DND-41 (cell line): Measurements from ENCODE around the gene ADARB2.

Experiments used
- ATAC-seq: fragments of 200-7000 bp; cut with Tn5 transposase; 3 replicates; pipeline ENCODE4 v1.9.1; 2021; ENCODE audit warnings: low read depth; ENCODE audit not compliant: insufficient read depth
- DNase-seq: peaks from one replicate; pipeline ENCODE4 v3.0.0-alpha.2; 2020
- H2AFZ ChIP-seq: 2 replicates; pipeline ENCODE4 v1.6.0; 2012; ENCODE audit warnings: low read depth, low read length
- H3K27ac ChIP-seq: 2 replicates; pipeline ENCODE4 v1.5.1; 2012; ENCODE audit warnings: low read length, inconsistent platforms
- H3K27me3 ChIP-seq: fragments of 200-600 bp; sonication (generic); 2 replicates; pipeline ENCODE4 v1.6.0; 2012; ENCODE audit warnings: low read length, mild to moderate bottlenecking, inconsistent platforms; ENCODE audit not compliant: insufficient read depth, poor library complexity
- H3K36me3 ChIP-seq: 2 replicates; pipeline ENCODE4 v1.5.1; 2012; ENCODE audit warnings: low read length, inconsistent platforms; ENCODE audit not compliant: insufficient read depth
- H3K4me1 ChIP-seq: 2 replicates; pipeline ENCODE4 v1.5.1; 2012; ENCODE audit warnings: mild to moderate bottlenecking, low read length; ENCODE audit not compliant: insufficient read depth
- H3K4me2 ChIP-seq: 2 replicates; pipeline ENCODE4 v1.6.0; 2012; ENCODE audit warnings: mild to moderate bottlenecking, moderate library complexity, low read length, inconsistent platforms; ENCODE audit not compliant: insufficient read depth
- H3K4me3 ChIP-seq, 2 experiments: fragments of 200-600 bp in 1 of 2; shearing (Covaris generic) in 1 of 2; 2 replicates each; pipeline ENCODE4 v1.5.1; 2012 to 2016; ENCODE audit warnings: inconsistent platforms in 2 of 2, low read length in 2 of 2, mild to moderate bottlenecking in 2 of 2, low read depth in 1 of 2, moderate library complexity in 1 of 2
- H3K79me2 ChIP-seq: 2 replicates; pipeline ENCODE4 v1.6.0; 2012; ENCODE audit warnings: low read length, inconsistent platforms; ENCODE audit not compliant: insufficient read depth
- H3K9ac ChIP-seq: 2 replicates; pipeline ENCODE4 v1.6.0; 2012; ENCODE audit warnings: low read depth, mild to moderate bottlenecking, inconsistent platforms, low read length, moderate library complexity
- H3K9me3 ChIP-seq: 2 replicates; pipeline ENCODE4 v1.5.1; 2012; ENCODE audit warnings: low read length, moderate library complexity, mild to moderate bottlenecking, inconsistent platforms; ENCODE audit not compliant: insufficient read depth, severe bottlenecking
- H4K20me1 ChIP-seq: 2 replicates; pipeline ENCODE4 v1.6.0; 2012; ENCODE audit warnings: low read length; ENCODE audit not compliant: insufficient read depth
- EZH2 ChIP-seq: IDR thresholded peaks from 3 replicates; pipeline ENCODE4 v1.6.1; 2012; ENCODE audit warnings: borderline replicate concordance, low read depth, mild to moderate bottlenecking, moderate library complexity, low read length, inconsistent platforms; ENCODE audit not compliant: severe bottlenecking
- TF ChIP-seq, protein P1 (sequence below): IDR thresholded peaks from 2 replicates; pipeline ENCODE4 v1.5.1; 2012; ENCODE audit warnings: borderline replicate concordance, low read length, moderate library complexity, mild to moderate bottlenecking; ENCODE audit not compliant: poor library complexity, severe bottlenecking; ENCODE audit errors: extremely low read depth

ADARB2 gene

DNA sequence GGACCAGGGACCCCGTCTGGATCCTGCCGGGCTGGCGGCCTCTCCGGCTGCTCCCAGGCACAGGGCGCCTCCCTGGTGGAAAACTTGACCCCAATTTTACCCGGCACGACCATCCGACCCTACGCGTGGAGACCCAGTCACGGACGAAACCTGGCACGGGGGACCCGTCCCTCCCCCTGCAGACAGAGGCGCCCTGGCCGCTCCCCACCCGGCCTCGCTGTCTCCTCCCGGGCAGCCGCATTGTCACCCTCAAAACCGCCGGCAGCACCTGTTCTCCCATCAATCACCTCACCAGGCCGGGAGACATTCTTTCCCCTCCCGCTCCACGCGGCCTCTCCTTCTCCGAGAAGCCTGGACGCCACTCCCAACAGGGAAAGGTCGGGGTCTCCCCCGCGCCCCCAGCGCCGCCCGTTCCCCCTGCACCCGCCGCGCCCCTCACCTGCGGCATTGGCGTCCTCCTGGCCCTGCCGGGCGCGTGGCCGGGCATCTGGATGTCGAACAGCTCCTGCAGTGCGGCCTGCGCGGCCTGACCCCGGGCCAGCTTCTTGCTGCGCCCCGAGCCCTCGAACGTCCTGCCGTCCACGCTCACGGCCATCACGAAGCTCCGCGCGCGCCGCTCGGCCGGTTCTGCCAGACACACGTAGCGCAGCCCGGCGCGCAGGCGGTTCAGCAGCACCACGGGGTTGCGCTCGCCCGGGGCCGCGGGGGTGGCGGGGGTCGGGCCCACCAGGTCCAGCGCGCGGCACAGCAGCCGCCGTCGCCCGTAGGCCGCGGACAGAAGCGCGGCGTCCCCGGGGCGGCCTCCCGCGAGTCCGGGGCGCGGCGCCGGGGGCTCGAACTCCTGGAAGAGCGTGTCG lies 374.5 kb downstream of the ADARB2 start:
- Histone ChIP-seq H3K79me2 (no peaks in the 10 kb centered on the region), H3K27me3 (no peaks in the 10 kb centered on the region), H3K27ac (no peak overlapping the region), H4K20me1 (no peaks in the 10 kb centered on the region), H3K36me3 (no peaks in the 10 kb centered on the region), H3K4me1 (peaks cover 44% of the 10 kb centered on the region), H3K9me3 (no peaks in the 10 kb centered on the region), H3K9ac (no peak overlapping the region), H3K4me2 (no peak overlapping the region), H3K4me3 (no peak overlapping the region), H2AFZ (no peak overlapping the region)
- DNase-seq (no peak), ATAC-seq (no peak)
- TF ChIP-seq, protein P1, sequence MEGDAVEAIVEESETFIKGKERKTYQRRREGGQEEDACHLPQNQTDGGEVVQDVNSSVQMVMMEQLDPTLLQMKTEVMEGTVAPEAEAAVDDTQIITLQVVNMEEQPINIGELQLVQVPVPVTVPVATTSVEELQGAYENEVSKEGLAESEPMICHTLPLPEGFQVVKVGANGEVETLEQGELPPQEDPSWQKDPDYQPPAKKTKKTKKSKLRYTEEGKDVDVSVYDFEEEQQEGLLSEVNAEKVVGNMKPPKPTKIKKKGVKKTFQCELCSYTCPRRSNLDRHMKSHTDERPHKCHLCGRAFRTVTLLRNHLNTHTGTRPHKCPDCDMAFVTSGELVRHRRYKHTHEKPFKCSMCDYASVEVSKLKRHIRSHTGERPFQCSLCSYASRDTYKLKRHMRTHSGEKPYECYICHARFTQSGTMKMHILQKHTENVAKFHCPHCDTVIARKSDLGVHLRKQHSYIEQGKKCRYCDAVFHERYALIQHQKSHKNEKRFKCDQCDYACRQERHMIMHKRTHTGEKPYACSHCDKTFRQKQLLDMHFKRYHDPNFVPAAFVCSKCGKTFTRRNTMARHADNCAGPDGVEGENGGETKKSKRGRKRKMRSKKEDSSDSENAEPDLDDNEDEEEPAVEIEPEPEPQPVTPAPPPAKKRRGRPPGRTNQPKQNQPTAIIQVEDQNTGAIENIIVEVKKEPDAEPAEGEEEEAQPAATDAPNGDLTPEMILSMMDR, result no peak
- no peak for TF ChIP-seq EZH2

GRCh38 chr10:1361411-1362105 lies 375.8 kb downstream of the ADARB2 start:
- Histone ChIP-seq H3K27ac (peak overlapping the region; percentile 42; the same call in 1 of the 2 replicates), H3K9me3 (no peaks in the 10 kb centered on the region), H3K4me3 (no peak overlapping the region), H3K36me3 (no peaks in the 10 kb centered on the region), H4K20me1 (no peaks in the 10 kb centered on the region), H3K4me1 (peaks cover 50% of the 10 kb centered on the region), H2AFZ (no peak overlapping the region), H3K27me3 (no peaks in the 10 kb centered on the region), H3K79me2 (no peaks in the 10 kb centered on the region), H3K4me2 (no peak overlapping the region), H3K9ac (no peak overlapping the region)
- TF ChIP-seq, protein P1, result no peak
- TF ChIP-seq EZH2, result no peak
- no peak for ATAC-seq
- DNase-seq, result no peak

DNA sequence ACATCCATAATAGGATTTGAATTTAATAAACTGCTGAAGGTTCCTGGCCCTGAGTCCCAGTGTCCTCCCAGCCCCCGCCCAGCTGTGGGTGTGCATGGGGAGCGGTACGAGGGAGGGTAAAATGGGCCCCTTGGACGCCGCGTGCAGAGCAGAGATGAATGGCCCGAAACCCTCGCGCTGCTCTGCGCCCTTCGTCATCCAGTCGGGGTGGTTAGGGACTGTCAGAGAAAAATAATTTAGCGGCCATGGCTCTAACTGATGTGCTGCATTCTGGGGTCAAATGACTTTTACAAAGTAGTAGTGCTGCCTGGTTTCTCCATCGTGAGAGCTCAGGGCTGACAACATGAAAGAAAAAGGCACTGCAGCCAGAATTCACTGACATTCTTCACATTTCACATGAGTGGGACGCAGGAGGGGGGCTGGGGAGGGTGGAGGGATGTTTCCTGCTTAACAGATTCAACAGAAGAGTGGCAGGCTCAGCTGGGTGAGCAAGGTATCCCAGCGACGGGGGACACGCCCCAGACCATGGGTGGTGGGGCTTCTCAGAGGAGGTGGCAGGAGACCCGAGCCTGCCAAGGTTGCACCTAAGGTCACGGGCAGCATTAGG lies 376.7 kb downstream of the ADARB2 start:
- no peak overlapping the region for H3K4me3 ChIP-seq
- H3K79me2 ChIP-seq, result no peaks in the 10 kb centered on the region
- H4K20me1 ChIP-seq, result no peaks in the 10 kb centered on the region
- no peak for TF ChIP-seq EZH2
- TF ChIP-seq, protein P1, result no peak
- H3K4me2 ChIP-seq, result no peak overlapping the region
- H3K27ac ChIP-seq, result peak overlapping the region; percentile 70; the same call in 1 of the 2 replicates
- ATAC-seq (peak; percentile 73), DNase-seq (peak; percentile 73)
- no peaks in the 10 kb centered on the region for H3K27me3 ChIP-seq
- H3K9me3 ChIP-seq, result no peaks in the 10 kb centered on the region
- no peak overlapping the region for H3K9ac ChIP-seq
- no peak overlapping the region for H2AFZ ChIP-seq
- no peaks in the 10 kb centered on the region for H3K36me3 ChIP-seq
- H3K4me1 ChIP-seq, result peaks cover 52% of the 10 kb centered on the region
